GM19025 (cell line): ENCODE results near the gene PPP1R13B.

Source experiments
- ATAC-seq: cut with Tn5 transposase; IDR thresholded peaks from one replicate; pipeline ENCODE4 v1.9.1; 2021; ENCODE audit warnings: mild to moderate bottlenecking, low read depth, moderate library complexity; ENCODE audit not compliant: unreplicated experiment

Gene PPP1R13B

DNA sequence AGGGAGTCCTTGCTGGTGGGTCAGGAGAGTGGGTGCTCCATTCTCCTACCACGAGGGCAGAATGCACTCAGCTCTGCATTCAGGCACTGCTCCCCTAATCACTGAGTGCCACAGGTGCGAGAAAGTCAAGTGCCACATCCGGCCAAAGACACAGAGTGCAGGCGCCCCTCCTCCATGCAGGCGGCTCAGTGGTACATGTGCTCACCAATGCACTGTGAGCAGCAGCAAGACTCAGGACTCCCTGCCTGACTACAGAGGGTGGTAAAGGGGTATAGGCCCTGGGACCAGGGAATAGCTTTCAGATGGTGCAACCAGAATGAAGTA is 98.9 kb downstream of the PPP1R13B start:
- ATAC-seq: no peak

DNA sequence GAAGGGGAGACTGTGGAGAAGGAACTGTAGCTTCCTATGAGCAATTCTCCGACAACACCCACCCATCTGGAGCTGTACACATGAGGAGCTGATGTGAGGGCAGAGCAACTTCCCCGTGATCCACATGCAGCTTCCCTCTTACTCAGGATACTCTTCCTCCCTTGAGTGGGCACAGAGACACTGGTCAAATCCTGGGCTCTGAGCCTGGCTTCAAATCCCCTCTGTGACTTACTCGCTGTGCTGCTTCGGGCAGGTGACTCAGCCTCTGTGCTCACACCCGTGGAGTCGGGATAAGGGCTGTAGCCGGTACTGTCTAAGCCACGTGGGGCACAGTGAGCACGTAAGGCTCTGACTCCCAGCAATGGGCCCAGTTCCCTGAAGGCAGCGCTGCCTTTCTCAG is 100.7 kb downstream of the PPP1R13B start:
- ATAC-seq: no peak

DNA sequence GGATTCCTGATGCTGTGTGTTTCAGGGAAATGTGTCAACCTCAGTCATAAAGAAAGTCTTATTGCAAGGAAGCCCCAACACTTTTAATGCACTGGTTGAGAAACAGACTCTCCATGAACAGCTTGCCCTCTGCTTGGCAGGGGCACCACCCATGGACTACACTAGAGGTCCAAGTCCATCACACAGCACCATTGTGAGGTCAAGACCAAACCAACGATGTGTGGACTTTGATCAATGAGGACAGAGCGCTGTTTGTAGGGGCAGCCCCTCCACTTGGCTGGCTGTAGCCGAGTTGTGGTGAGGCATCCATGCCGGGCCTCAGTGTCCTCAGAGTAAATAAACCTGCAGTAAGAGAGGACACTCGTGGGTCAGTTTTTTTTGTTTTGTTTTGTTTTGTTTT is 102.0 kb downstream of the PPP1R13B start:
- no peak for ATAC-seq

DNA sequence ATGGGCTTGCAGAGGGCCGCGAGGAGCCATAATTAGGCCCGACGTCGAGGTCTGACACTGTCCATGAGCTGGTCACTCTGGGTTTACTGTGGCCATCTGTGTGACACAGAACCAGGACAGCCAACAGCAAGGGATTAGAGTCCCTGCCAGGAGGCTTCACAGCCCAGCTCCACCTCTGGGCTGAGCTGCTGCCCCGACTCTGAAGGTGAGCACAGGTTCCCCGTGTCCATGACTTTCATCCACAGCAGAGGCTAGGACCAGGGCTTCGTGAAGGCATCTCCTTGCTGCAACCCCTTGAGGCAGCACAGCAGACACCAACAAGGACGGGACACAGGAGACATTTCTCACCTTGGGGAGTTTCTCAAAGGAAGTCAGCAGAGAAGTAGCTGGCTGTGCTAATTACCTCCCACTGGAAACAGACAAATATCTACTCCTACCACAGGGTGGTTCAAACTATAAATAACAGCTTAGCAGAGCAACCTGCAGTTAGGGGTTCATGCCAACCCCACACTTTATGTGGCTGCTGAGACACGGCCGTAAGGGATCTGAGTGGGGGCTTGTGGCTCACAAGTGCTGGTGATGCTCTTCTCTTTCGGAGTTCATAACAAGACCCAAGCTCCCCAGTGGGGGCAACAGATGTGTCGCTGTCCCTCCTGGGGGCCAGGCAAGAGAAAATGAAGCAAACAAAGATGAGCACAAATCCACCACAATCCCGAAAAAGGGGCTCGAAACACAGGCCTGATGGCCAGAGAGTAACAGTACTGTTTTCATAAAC is 102.6 kb downstream of the PPP1R13B start:
- no peak for ATAC-seq

DNA sequence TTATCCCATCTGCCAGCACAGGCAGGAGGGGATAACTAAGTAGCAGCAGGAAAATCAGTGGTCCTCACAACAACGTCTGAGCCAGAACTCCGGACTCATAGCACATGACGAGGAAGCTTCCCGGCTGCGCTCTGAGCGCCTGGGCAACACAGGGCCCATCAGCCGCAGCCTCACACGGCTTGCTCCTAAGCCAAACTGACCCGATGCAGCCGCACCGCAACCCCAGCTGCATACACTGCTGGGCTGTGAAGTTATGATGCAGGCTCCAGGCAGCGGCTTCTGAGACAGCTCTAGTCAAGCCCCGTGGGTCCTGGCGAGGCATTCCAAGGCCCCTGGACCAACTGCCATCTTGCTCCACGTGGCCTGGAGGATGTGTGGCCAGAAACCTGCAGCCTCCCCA is 103.7 kb downstream of the PPP1R13B start:
- no peak for ATAC-seq

DNA sequence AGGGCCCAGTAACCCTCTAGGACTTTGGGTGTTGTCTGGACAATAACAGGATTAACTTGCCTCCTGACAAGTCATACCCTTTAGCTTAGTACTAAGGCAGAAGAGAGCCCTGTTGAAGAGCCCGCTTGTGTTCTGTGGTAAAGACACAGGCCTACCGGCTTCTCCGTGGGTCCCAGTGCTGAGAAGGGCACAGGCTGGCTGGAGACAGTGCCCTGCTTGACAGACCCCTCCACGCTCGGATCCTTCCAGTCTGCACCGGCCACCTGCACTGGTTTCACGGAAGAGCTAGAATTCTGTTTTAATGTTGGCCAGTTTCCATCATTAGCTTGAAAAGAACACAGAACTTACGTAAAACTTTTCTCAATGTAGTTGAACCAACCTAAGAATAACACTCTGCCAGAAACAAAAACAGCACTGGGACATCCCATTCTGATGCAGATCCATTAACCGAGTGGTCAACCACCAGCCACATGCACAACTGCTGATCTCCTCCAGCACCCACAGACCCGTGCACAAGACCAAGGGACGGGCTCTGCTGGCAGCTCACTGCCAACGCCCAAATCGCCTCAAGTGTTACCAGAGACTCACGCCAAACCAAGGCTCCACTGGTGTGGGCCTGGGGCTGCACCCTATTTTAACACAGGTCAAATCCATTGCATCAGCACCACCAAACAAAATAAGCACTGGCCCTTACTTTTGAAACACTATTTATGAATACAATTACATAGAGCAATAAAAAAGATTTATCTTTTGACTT is 104.7 kb downstream of the PPP1R13B start:
- no peak for ATAC-seq

DNA sequence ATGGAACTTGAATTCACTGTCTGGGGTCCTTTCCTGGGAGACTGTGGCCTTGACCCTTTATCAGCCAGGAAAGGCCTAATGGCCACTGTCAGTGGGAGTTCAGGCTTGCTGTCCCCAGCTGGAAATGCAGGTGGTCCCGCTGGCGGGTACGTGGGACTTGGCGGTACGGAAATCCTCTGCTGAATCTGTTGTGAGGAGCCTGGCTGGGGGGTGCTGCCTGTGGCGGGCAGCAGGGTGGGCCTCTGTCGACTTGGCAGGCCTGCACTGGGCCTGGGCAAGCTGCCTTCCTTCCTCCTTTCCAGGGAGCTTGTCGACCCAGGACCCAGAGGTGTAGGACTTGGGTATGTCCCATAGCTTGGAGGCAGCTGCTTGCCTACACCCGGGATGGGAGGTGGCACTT is 105.5 kb downstream of the PPP1R13B start:
- ATAC-seq: no peak

DNA sequence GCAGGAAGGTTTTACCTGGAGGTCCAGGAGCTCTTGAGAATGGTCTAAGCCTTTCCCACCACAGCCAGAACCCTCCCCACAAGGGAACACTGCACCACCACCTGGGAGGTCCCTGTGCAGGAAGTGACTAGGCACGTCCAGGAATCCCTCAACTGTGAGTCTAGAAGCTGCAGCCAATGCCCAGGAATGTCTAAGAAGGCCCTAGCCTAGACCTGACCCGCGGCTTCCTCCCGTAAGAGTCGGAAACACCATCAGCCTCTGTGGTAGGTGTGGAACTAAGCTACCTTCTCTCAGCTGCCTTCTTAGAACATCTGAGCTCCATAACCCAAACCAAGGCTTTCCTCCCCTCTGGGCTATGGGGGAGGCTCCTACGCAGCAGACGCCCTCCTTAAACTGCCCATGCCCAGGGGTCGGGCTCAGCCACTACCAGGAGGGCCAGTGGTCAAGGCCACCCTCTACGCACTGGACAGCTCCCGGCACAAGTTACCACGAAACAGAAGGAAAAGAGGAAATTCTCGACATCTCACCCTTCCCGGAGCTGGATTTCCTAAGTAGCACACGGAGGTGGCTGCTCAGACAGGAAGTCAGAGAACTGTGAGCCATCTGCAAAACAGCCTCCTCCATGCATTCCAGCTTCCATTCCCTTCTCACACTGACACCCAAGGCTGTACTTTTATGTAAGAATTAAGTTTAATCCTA is 106.2 kb downstream of the PPP1R13B start:
- no peak for ATAC-seq

DNA sequence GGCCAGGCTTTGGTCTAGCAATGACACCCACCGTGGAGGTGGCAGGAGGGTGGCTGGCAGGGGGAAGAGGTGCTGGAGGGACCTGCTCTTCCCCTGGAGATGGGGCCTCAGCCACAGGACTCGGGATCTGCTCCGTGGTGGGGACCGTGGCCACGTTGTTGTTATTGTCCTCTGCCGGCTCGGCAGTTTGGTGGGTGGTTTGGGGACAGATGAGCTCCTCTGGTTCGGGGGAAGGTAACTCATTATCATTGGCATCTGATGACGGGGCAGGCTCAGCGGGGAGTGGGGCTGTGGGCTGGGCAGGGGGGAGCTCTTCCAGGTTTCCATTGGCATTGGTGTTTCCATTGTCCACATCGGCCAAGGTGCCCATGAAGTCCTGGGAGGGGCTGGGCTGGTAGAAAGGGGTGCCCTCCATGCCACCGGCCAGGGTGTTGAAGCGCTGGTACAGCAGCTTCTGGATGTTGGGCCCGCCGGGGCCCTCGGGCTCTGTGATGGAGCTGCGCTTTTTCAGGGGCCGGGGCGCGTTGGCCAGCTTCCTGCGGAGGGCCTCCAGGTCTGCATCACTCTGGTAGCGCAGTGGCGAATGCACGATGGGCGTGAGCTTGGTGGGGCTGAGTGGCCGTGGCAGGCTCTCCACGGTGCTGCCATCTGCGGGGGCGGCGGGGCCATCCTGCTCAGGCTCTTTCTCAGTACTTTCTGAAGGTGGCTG is 107.4 kb downstream of the PPP1R13B start:
- ATAC-seq: no peak

DNA sequence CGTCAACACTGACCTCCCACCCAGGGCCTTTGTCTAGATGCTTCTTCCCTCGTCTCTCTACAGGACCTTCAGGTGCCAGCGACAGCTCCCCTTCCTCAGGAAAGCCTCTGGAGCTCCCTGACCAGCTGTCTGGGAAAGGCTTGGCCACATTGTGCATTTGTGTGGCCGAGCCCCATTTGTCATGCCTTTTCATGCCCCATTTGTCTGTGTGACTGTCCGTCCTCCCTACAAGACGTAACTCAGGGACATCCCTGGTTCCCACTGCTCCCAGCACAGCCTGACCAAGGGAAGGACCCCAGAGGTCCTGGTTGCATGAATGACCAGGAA is 107.9 kb downstream of the PPP1R13B start:
- no peak for ATAC-seq

DNA sequence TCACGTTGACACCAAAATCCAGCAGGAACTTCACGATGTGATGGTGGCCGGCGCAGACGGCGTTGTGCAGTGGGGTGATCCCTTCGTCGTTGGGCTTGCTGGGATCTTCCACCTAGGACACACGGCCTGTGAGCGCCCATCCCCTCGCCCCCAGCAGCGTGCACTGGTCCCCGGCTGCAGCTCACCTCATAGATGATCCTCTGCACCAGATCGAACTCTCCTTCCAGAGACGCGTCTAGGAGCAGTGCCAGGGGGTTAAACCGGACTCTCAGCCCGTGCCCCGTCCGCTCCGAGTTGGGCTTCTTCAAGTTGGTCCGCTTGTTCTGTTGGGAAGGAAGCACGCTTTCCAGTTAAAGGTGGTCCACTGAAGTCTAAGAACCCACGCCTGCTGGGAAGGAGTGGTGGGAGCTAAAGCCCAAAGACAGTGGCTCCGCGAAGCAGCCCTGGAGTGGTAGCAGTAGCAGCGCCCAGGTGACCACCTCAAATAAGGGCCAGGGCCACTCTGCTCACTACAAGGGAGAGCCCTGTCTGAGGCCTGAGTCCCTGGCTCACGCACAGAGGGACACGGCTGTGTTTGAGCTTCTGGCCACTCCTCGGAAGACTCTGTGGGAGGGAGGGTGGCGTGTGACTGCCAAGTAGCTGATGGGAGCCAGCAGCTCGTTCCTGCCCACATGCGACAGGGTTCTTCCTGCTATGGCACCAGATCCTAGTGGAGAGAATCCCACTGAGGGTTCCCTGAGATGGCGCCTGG is 108.5 kb downstream of the PPP1R13B start:
- no peak for ATAC-seq

DNA sequence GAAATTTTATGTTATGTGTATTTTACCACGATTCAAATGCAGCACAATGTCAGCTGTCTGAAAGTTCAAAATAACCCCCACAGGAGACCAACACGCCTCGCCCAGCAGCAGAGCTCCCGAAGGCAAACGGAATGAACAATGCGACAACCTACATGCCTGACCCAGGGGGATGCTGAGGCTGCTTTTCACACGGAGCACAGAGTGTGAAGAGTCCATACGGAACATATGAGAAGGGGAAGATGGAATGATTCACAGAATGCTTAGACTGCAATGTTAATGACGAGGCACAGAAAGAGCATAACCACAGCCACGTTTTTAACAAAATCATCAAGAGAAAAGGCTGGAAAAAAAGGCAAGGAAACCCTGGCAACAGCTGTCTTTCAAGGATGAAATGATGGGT is 109.2 kb downstream of the PPP1R13B start:
- ATAC-seq: no peak

DNA sequence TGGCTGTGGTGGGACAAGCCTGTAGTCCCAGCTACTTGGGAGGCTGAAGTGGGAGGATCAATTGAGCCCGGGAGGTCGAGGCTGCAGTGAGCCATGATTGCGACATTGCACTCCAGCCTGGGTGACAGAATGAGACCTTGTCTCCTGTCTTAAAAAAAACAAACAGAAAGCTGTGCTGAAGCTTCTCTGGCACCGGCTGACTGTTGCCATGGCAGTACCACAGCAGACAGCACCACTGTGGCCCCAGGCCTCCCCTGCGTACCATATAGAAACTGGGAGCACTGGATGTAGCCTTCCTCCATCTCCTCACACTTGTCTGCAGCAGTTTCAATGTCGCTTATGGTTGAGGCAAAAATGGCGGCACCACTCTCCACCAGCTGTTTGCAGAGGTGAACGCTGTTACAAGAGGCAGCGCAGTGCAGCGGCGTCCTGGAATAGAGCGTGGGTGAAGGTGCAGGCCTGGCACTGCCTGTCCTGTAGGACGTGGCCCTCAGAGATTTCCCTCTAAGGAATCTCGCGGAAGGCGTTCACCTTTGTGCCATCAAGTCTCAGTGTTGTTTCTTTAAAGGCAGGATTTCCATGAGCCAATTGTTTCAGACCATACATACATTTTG is 109.8 kb downstream of the PPP1R13B start:
- ATAC-seq: no peak

DNA sequence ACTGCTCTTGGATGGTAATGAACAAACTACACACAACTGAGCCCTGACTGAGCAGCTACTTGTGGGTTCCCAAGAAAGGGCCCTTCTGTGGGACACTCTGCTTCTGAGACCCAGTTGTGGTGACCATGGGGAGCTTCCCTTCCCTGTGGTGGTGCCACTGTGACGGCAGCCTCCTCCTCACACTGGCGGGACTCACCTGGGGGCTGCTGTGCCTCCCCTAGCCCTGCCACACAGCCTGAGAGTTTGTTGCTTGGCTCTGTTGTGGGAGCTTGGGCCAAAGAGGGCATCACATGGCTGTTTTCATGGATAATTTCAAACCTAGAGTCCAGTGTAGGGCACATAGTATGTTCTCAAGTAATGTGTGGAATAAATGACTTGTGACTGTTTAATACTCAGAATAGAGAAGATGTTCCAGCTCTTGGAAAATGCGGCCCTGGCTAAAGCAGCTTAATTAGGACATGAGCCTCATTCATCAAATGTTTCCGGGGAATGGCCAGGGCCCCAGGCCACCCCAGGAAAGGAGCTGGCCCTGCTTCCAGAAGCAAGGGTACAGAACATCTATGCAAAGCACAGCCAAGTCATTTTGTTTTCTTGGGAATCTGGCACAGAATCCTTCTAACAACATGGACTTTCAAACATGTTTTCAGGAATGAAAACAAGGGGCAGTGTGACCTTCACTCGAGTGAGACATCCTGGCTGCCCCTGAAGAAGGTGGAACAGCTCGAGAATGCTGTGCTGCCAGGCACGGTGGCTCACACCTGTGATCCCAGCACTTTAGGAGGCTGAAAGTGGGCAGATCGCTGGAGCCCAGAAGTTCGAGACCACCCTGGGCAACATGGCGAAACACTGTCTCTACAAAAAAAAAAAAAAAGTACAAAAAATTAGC is 110.6 kb downstream of the PPP1R13B start:
- ATAC-seq: no peak

DNA sequence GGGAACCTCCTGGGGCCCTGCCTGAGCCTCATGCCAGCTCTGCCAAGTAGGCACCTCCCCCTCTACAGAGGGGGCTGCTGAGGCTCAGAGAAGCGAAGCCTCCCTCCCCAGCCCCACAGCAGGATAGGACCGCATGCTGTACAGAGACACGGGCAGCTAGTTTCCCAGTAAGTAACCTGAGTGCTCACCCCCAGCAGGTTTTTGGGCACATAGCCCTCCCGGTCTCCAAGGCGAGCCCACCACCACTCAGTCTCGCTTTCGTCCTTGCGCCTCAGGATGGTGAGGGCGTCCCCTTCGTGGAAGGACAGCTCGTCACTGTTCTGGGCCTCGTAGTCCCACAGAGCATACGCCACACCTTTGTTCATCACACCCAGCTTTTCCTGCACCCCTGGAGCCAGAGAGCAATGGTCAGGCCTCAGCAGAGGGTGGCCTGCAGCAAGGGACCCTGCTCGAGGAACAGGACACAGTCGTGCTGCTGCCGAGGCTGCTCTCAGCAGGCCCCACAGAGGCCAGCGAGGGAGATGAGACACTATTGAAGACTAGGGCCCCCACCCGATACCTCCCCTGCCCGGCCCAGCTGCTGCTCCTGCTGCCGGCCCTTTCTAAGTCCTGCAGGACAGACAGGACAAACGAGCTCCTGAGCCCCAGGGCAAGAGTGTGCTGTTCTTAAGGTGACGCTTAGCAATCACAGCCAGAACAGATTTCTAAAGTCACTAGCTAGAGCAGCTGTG is 111.4 kb downstream of the PPP1R13B start:
- no peak for ATAC-seq

DNA sequence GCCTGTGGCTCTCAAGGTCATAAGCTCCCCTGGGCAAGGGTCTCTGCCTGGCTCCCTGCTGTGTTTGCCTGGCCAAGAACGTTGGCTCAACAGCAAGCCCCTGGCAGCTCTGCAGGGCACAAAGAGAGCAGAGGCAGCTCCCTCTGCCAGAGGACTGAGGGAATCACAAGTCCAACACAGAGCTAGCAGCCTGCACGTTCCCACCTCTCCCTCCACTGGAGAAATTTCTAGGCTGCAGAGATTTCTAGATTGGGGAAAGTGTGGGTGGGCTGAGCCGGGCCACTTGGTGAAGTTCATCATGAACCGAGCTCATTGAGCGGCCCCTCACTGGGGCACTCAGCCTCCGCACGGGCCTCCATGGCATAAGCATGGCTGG is 111.9 kb downstream of the PPP1R13B start:
- no peak for ATAC-seq

DNA sequence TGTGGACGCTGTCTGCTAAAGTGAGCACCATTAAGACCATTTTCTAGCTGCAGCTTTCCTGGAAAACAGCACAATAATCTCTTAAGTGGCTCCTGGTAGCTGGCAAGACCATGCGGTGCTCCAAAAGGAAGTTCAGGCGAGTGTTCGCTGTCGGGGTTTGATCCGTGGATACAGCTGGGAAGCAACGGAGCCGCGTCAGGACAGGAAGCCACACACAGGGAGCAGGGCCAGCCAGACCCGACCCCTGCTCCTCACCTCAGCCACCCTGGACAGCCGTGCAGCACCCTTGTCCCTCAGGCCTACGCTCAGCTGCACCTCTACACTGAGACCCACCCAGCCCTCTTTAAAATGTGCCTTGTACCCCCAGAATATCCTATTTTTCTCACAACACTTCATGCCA is 112.4 kb downstream of the PPP1R13B start:
- ATAC-seq: no peak

DNA sequence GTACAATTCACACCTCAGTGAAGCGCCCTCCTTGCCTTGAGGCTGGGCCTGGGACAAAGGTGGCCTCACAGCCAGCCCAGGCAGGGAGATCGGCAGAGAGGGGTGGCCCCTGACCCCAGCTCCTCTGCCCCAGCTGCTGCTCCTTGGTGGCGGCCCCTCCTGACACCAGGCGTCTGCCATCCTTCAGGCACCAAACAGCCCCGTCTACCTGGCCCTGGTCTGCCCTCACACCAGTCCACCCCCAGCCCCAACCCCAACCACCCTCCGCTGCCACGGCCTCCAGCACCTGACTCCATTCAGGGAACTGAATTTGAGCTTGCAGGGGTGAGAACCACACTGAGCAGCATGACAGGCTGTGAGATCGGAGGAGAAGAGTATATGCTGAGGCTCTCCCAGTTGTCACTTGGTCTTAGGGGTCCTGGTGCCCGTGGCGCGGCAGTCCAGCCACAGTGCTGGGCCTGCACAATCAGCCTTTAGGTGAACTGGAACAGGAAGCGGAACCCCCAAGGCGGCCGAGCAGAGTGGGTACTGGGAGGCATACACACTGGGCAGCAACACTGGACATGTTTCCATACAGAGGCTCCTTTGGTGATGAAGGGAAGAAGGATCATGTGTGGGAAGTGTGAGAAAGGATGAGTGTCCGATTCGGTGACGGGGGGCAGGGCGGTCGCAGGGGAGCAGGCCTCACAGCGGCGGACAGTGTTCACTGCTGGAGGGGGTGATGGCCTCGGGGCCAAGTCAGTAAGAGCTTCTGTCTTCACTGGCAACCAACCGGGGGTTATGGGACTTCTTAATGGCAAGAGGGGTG is 113.1 kb downstream of the PPP1R13B start:
- no peak for ATAC-seq
